Stimulated activated CD4-positive, alpha-beta T cell treated with anti-CD3 and anti-CD28 coated beads, Interleukin-4, amount 100 ng/mL, for 48 hours (primary cell): ENCODE measurements around the gene ZNF516.

Source experiments
- DNase-seq, 2 donors: peaks; one replicate each; pipeline ENCODE4 v3.0.0-alpha.2; 2020; ENCODE audit warnings: low read depth in 2 of 2

ZNF516 gene

DNA sequence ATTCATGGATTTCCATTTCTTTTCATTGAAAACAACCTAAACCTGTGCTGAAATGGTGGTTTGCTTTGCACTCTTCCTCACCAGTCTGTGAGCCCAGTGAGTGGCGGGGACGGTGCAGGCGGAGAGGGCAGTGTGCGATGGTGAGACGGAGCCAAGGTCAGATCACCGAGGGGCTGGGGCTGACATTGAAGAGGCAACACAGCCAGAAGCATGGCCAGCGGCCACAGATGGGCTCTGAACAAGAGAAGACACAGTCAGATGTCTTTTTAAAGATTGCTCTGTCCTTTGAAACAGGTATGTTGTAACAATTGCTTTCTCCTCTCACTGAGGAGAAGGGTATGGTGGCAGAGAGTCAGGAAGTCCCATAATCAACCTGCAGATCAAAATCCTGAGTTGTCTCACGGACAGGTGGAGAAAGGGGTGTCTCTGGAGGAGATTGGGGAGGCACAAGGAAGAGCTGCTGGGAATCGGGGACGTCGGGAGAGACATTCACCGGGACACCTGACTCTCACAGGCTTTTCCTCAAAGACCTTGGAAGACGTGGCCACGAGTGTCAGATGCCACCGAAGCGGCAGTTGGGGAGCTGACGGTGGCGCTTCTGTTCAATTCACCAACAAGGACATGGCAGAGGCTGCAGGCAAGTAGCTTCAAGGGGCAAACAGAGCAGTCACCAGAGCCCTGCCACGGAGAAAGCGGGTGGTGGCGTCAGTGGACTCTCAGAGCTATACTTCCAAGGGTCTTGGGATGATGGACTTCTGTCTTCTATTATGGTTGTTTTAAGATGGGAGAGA is 12.1 kb upstream of the ZNF516 start:
- no peak for DNase-seq

DNA sequence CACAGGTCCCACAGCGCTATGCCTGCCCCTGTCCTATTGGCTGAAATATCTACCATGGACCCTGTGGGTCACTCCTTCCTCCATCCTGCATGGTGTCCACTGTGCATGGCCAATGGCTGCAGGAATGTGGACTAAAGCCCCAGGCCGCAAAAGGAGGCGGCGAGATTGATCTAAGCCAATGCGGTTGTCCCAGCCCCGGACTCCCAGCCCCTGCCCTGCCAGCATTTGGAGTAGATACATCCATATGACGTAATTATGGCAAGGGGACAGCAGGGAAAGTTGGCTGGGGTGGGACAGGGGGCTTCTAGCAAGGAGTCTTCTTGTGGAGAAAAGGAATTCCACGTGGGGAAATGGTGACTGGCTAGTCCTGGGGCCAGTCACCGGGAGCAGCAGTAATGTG is 11.4 kb upstream of the ZNF516 start:
- DNase-seq, result no peak

DNA sequence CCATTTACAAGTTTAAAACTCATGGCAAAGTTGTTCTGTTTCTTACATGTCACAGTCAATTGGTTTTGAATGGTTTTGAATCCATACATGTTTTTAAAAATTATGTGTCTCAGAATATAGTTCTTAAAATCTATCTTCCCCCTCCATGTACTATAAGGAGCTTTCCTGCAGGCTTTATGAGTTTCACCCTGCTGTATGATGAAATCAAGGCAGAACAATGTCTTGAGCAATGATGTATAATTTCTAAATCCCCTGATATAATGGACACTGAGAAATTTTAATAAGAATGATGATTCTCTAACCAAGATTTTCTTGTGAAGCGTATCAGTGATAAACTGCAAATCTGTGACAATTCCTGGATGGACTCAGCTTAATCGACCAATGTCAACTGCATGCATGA is 10.6 kb upstream of the ZNF516 start:
- no peak for DNase-seq

DNA sequence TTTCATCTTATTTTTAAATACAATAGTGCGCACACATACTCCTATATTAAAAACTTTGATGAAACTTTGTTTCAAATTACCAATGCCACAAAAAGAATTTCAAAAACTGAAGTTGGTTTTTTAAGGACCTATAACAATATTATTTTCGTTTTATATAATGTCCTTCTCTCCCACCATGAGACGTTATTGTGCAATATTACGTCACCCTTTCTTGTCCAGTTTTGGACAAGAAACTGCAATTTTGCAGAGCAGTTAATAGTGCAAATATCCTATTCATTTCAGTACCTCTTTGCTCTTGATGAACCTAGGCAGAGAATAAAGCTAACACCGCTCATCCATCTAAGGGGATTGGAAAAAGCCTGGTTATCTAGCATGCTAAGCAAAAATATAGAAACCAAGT is 9.7 kb upstream of the ZNF516 start:
- no peak for DNase-seq

DNA sequence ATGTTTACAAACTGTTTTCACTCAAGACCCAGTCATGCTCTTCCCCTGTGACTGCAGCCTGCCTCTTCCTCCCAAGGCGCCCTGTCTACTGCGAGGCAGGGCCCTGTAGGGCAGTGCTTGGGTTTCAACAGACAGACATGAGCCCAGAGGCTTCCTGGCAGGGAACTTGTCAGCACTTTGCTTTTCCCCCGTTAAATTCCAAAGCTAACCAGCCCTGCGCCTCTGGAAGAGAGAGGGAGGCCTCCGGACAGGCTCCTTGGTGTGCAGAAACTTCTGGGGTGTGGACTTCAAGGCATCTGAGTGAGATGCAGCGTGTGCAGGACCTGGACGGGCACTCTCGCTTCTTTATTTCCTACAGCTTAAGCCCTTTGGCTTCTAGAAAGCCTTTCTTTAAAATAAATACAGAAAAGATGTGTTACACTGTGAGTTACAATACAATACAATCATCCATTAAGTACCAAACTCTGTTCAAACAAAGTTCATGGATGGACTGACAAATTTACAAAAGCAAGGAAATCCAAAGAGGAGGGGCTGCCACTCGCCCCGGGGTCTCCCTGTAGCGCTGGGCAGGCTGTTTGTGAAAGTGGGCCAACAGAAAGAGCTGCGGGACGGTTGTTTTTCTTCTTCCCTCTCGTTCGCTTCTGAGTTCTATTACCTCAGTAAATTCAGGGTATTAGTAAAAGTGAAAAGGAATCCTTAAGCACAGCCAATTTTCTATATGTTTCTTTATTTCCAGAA is 8.8 kb upstream of the ZNF516 start:
- DNase-seq, result no peak

DNA sequence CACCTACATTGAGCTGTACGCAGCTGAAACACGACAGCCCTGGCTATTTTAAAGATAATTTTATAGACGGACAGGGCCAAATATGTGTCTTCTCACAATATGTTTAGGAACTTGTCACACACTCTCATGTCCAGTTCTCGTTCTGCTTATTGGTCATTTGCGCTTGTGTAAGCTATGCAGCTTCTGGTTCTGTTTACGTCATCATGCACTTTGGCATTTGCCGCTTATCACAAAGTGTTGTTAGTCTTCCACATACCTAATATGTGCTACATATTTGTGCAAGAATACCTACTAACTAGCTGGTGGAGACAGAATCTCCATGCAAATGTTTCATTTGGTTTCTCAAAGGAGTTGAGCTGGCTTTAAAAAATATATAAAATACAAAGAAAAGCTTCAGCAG is 7.5 kb upstream of the ZNF516 start:
- DNase-seq, result no peak

DNA sequence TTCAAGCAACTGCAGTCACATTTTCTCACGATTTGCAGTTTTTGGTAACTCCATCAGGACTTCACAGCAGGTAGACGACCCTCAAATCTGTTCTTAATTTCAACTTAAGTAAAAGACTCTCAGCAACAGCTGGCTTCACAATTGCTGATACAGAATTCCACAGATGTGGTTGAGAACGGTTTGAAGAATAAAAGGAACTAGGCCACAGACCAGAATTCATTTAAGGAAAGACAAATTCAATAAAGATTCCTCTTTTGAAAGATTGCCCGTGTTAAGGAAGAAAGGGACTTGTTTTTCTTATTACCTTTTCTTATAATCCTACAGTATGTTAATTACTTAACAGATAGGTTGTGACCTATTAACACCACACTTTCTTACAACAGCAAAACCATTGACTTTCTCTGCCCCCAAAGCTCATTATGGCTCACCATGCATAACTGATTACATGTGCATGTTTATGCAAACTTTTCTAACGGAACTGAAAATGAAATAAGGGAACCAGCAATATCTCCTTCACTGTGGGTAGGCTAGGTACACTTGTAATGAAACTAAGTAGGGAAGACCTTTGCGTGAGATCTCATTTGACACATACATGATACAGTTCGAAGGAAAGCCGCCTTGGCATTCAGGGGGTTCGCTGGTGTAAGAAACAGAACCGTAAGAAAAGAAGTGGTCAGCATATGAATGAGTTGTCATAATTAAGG is 4.7 kb upstream of the ZNF516 start:
- DNase-seq, result no peak

DNA sequence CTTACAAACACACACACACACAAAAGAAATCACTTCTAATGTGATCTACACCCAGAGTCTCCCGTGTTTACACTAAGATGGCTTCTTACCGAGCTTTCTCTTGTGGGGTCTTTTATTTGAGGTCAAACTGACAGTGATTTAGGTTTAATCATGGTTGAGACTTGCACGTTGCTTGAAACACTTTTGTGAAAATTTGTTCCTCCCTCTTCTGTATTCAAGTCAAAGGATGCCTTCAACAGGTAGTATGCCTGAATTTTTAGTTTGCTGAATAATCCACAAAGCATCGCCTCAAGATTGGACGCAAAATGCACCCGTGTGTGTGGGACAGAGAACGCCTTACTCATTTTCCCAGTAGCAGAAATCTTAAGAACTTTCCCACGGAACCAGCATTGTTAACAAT is 4.0 kb upstream of the ZNF516 start:
- DNase-seq, result no peak

DNA sequence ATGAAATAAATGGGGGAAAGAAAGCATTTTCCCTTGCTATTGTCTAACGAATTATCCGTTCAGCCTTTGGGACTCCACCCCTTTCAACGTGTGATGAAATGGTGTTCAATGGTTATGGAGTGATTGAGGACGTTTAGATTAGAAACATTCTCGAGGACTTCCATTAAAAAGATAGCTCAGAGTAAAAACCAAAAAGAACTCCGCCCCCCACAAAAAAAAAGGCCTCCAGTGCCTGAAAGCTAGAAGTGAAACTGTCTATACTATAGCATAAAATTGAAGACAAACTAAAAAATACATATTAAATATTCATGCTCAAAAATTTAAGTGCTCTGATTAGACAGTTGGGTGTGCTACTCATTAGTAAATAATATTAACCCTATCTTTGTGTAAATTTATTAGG is 3.0 kb upstream of the ZNF516 start:
- no peak for DNase-seq

DNA sequence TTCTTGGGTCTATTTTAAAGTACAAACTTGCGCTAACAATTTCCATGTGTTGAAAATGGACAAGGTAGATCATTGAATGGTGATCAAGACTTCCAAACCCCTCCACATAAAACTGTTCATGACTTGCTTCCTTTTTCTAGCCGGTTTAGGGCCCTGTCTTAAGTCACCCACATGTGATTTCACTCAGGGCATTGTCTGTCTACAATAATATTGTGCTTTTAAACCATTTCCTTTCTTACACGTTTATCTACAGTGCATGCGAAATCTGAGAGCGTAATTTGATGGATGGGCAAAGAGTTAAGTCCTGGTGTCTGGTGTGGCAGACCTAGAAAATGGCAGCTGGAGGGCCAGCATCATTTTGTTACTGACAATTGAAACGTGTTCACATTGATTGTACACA is 2.0 kb upstream of the ZNF516 start:
- no peak for DNase-seq

DNA sequence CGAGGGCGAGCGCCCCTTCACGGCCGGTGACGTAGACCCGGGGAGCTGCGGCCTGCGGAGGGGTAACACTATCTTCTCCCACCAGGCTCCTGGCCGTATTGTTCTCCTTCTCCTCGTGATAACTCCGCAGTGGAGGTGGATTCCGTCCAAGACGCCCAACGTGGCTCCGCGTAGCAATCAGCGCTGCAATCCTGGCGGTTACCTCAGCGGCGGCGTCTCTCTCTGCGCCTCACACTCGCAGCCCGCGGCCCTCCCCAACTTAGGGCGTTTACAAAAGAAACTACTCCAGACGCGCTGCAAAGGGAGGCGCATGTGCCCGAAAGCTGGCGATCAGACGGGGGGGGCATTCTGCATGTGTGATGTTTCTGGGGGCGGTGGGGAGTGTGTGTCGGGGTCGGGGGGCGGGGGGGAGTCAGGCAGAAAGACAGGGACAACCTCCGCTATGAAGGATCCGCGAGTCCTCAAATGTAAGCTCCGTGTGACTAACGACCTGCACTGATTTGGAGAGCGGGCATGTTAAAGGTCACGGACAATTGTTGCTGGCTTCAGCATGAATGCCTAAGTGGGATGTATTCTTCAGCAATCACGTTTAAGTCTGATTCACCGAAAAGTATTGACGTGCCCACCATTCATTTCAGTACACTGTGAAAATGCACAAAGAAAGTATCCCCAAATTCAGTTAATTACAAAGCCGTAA is 1.3 kb upstream of the ZNF516 start:
- DNase-seq, result no peak

DNA sequence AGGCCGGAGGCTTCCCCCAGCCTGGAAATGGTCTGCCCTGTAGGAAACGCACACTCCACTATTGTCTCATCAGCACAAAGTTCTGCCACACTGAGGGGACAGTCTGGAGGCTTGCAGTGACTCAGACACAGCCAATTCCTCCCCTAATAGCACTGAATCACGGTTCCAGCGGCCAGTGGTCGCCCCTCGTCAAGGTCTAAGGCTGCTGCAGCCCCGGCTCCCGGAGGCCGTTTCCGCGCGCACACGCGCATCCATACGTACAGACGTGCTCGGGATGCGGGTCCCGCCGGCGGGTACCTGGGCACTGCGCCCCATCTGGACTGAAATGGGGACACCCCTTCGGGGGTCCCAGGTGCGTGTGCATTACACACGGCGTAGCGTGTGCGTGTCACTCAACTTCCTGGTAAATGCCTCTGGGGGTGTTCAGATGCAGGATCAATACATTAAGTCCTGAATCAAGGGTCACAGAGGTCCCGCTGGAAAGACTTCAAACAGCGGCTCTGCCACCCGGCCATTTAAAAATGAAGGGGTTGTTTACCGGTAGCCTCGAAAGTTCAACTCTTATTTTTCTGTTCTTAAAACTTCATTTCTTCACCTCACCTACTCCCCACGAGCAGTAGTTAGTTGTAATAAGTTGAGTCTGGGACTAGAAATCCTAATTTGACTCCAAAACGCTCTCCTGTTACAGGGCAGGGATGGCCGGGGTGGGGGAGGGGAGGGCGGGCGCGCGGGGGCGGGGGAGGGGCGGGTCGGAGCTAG is 572 bp upstream of the ZNF516 start:
- no peak for DNase-seq

DNA sequence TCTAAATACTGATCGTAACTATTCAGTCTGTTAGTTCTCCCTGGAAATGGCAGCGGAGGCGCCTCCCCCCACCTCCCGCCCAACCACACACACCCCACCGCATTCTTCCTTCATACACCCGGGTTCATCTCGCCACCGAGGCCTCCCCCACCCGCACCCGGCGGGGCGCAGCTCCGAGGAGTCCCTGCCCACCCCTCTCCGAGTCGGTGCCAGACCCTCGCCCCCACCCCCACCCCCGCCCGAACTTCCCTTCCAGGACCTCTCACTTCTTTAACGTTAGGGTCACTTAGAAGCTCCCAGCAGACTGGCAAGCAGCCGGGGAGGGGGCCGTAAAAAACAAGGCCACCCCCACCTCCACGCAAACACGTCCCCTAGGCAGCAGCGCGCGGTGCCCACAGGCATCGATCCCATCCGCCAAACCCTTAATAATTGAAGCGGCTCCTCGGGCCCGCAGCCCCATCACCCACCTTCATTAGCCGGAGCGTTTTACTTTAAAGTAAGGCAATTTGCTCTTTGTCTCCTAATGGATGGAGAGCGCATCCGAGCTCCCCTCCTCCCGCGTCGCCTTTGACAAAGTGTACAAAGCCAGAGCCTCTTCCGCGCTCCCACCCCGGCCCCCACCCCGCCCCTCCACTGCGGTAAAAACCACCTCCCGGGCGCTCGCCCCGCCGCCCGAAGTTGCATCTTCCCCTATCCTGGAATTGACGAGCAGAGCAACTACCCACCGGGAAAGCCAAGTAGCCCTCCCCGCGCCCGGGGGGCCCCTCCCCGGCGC is 624 bp downstream of the ZNF516 start:
- DNase-seq, result no peak

DNA sequence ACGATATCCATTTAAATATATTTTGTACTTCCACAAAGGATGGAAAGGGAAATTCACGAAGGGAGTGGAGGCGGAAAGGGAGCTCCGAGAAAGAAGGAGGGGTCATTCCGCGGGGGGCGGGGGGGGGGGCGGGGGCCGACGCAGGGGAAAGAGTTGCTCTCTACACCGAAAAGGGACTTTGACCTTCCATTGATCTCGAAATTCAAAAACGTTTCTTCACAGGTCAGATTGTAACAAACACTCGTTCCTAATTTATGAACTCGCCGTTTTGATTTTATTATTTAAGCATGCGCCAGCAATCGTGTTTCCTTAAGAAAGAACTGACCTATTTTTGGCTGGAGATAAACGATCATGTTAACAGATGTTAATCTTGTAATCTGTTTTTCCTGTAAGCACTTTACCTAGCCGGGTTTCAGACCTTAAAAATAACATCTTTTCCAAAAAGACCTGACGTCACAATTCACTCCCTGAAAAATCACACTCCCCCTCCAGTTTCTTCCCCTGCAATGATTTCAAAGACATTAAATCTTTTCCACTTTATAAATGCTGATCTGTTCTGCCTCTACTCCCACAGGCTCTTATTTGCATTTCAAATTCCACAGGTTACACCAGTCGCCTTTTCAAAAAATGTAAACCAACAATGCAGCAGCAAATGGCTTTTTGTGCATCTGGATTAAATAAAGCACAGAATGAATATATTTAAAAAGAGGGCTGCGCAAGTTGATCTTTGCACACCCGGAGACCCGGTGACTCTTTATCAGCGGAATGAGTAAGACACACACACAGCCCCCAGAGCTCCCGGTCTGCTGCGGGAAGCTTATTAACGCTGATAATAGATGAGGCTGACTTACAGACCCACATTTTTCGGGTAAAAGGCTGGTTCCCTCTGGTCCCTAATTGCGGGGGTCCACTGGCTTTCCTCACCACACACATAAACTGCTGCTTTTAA is 1.6 kb downstream of the ZNF516 start:
- no peak for DNase-seq

DNA sequence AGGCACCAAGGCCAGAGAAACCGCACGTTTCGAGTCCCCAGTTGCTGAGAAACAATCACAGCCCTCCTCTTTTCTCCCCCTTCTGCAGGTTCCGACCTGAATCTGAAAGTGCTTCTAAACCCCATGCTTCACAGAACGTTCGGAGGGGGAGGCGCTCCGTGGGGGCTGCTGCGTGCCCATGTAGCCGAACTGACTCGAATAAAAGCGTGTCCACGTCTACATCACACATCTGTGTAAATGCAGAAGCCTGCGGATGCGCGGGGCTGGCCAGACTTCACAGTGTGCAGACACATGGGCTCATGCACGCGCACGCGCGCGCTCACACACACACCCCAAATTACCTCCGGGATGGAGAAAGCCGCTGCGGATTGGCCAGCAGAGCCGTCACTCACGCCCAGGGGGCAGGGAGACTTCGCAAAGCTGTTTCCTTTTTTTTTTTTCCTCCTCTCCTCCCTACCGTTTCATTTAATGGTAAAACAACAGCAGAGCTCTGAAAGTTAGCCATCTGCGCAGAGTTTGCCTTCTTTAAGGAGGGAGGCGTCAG is 2.3 kb downstream of the ZNF516 start:
- peak; percentile 99 to 100 for DNase-seq

DNA sequence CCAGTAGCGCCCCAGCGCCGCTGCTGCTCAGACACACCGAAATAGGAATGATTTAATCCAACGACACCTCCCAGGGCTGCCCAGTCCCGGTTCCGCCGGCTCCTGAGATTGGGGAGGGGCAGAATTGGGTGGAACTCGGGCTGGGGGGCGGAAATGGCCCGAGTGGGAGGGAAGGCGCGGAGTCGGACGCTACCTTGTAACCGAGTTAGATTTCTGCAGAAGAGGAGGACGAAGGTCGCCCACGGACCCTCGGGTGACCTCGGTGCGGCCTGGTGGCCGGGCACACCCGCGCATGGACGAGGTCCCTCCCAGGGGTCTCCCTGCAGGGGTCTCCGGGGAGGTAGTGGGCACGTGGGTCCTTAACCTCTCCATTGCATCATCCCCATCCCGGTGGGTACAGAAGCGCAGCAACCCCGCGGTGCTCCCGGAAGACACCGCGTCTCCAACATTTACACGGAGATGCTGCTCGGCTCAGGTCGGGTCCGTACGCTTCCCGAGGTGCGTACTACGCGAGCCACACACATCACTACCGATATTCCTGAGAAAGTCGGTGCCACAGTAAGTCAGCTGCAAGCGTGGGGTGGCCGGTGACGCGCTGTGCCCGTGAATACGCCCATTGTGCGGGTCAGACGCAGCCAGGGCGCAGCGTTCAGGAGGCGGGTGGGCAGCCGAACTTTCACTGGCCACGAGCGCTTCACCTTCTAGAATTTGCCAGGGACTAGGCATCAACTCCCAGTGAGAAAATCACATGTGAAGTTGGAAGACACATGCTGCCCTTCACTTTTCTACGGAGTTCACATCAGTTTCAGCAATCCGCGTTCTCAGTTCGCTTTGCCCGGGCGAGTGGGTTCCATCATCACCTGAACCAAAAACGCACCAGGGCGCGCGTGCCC is 3.0 kb downstream of the ZNF516 start:
- DNase-seq, result peak in 1 of 2 donors; percentile 23

DNA sequence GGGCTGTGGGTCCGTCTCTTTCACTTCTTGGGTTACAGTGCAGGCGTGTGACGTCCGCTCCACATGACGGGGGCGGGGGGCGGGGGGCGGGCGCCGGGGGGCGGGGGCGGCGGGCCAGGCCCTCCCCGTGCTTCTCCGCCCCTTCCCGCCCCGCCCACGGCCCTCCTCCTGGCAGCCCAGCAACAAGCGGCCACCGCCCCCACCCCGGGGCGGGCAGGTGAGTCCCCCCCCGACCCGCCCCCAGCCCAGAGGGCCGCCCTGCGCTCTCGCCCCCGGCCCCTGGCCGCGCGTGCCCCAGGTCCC is 3.6 kb downstream of the ZNF516 start:
- peak; percentile 46 to 53 for DNase-seq
